Measurements from ENCODE around the gene SPATA25. TPM values are rescaled to one million over a fixed set of nuclear protein-coding genes. Genes with fewer than 3 reads are reported as not detected.
A peak's percentile ranks its signal among the peaks of the same experiment; 100 is the strongest.

Gene SPATA25
- total and polyA plus RNA-seq, 4 donors: 0.43 to 7.6 (median 1.2) TPM

- no peak for TF ChIP-seq REST (IDR thresholded peaks at IDR 0.05)
Measured at GRCh38 chr20:45892828-45893500, 5.5 kb upstream of the SPATA25 start (continued).

- H3K4me1 ChIP-seq (ENCODE audit: control insufficient read depth in 4 of 4, insufficient read depth in 4 of 4, low read length in 3 of 4): peaks cover 2 to 49% (median 40%) of the 10 kb centered on the region in 4 donors
- H3K9ac ChIP-seq (ENCODE audit: low read depth in 1 of 2, low read length in 2 of 2): peak overlapping the region in 1 of 2 donors; percentile 85
- peak overlapping the region; percentile 69 to 83 (median 77) for H3K4me3 ChIP-seq (ENCODE audit: low read depth in 1 of 3, low read length in 3 of 3)
- H3K36me3 ChIP-seq (ENCODE audit: control insufficient read depth in 4 of 4, insufficient read depth in 3 of 4, low read depth in 1 of 4, low read length in 3 of 4): peaks cover 10 to 37% (median 18%) of the 10 kb centered on the region in 4 donors
- DNase-seq (ENCODE audit: low spot score): no peak
- no peaks in the 10 kb centered on the region for H3K27me3 ChIP-seq (ENCODE audit: control insufficient read depth in 4 of 4, insufficient read depth in 4 of 4, low read length in 3 of 4)
- no peak overlapping the region for H3K27ac ChIP-seq (ENCODE audit: low read depth in 1 of 2, low read length in 2 of 2)
- WGBS: 76% methylated on average over 9 of the region's 9 CpGs
- H3K9me3 ChIP-seq (ENCODE audit: control insufficient read depth in 4 of 4, low read length in 3 of 4): no peaks in the 10 kb centered on the region
- TF ChIP-seq JUND (IDR thresholded peaks at IDR 0.05) (no peak), FOXA1 (IDR thresholded peaks at IDR 0.05) (no peak), CTCF (IDR thresholded peaks at IDR 0.05; ENCODE audit: low read depth, low read length, missing input control) (peak; percentile 7), FOXA2 (IDR thresholded peaks at IDR 0.05) (no peak), SP1 (IDR thresholded peaks at IDR 0.05) (no peak), RXRA (IDR thresholded peaks at IDR 0.05) (no peak)
Measured at GRCh38 chr20:45892049-45892825, 4.8 kb upstream of the SPATA25 start.

GRCh38 chr20:45890985-45891983 is 3.9 kb upstream of the SPATA25 start, which contains the start of the genes CTSA and NEURL2:
CTSA (plus strand) TSS chr20:45891335; CDS start chr20:45891569, 234 bp downstream.
NEURL2 (minus strand) TSS chr20:45891208; CDS start chr20:45890991, 217 bp downstream.
- Histone ChIP-seq H3K9me3 (ENCODE audit: control insufficient read depth in 4 of 4, low read length in 3 of 4) (no peaks in the 10 kb centered on the region), H3K27ac (ENCODE audit: low read depth in 1 of 2, low read length in 2 of 2) (peak within 1 kb of the TSS; percentile 92 to 95), H3K4me1 (ENCODE audit: control insufficient read depth in 4 of 4, insufficient read depth in 4 of 4, low read length in 3 of 4) (peaks cover 2 to 49% (median 40%) of the 10 kb centered on the region in 4 donors), H3K27me3 (ENCODE audit: control insufficient read depth in 4 of 4, insufficient read depth in 4 of 4, low read length in 3 of 4) (no peaks in the 10 kb centered on the region), H3K36me3 (ENCODE audit: control insufficient read depth in 4 of 4, insufficient read depth in 3 of 4, low read depth in 1 of 4, low read length in 3 of 4) (peaks cover 5 to 34% (median 19%) of the 10 kb centered on the region in 4 donors), H3K4me3 (ENCODE audit: low read depth in 1 of 3, low read length in 3 of 3) (peak within 1 kb of the TSS; percentile 69 to 83 (median 77)), H3K9ac (ENCODE audit: low read depth in 1 of 2, low read length in 2 of 2) (peak within 1 kb of the TSS; percentile 60 to 85)
- peak; percentile 90 for DNase-seq (ENCODE audit: low spot score)
- 1% methylated on average over 78 of the region's 78 CpGs for WGBS
- TF ChIP-seq TAF1 (conservative IDR thresholded peaks at IDR 0.05): no peak
- TF ChIP-seq MAX (IDR thresholded peaks at IDR 0.05): peak; percentile 93
- TF ChIP-seq EGR1 (IDR thresholded peaks at IDR 0.05; ENCODE audit: low read depth in 2 of 2): peak; percentile 33 to 59
- TF ChIP-seq NR2F2 (IDR thresholded peaks at IDR 0.05): peak; percentile 88
- TF ChIP-seq GABPA (IDR thresholded peaks at IDR 0.05 in 1 of 2, conservative IDR thresholded peaks at IDR 0.05 in 1 of 2): peak in 1 of 2 donors; percentile 70
- peak; percentile 81 for TF ChIP-seq SP1 (IDR thresholded peaks at IDR 0.05)
- peak; percentile 86 for TF ChIP-seq REST (IDR thresholded peaks at IDR 0.05)
- TF ChIP-seq ATF3 (IDR thresholded peaks at IDR 0.05): peak; percentile 45
- TF ChIP-seq RXRA (IDR thresholded peaks at IDR 0.05): peak; percentile 92 to 93
- TF ChIP-seq HNF4A (conservative IDR thresholded peaks at IDR 0.05): peak; percentile 95 to 98
- peak; percentile 33 to 37 for TF ChIP-seq RAD21 (IDR thresholded peaks at IDR 0.05)
- TF ChIP-seq FOXA1 (IDR thresholded peaks at IDR 0.05): no peak
- peak; percentile 93 for TF ChIP-seq HNF4G (IDR thresholded peaks at IDR 0.05)
- TF ChIP-seq JUND (IDR thresholded peaks at IDR 0.05): peak in 1 of 2 donors; percentile 23

All from liver (tissue), 9 donors.